ENCODE data around the gene HECW1.

DNA sequence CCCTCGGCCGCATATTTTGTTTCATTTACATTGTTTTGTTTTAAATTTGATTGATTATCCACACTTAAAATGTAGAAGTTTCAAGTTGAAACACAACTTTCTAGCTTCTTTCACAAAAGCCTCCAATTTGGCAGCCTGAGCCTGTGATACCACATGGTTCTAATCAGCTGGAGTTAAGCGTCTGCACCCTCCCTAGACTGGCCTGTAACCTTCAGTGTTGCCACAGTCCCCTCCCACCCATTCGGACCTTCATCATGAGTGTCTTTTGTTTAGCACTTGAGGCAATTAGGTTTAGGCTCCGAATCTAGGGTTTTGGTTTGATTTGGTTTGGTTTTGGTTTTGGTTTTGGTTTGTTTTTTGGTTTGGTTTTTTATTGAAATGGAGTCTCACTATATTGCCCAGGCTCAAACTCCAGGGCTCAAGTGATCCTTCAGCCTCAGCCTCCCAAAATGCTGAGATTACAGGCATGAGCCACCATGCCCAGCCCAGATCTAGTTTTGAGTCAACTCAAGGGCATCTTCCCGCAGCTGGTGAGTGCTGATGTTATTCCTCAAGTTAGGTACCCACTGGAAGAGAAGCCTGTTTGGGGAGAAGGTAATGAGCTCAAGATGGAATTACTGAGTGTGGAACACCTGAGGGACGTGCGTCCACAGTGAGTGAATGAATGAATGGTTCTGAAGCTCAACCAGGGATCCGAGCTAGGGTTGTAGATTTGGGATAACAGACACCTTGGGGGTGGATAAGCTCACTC, 201.4 kb downstream of the HECW1 start:
- no peak for TF ChIP-seq EZH2 (IDR thresholded peaks at IDR 0.05; ENCODE audit: insufficient read depth, poor library complexity, severe bottlenecking)
- no peak for TF ChIP-seq EZH2phosphoT487 (IDR thresholded peaks at IDR 0.05; ENCODE audit: insufficient read depth, low read depth)
